ENCODE results near the gene TRAK1.

Gene TRAK1

GRCh38 chr3:42172047-42172654 is 81.0 kb downstream of the TRAK1 start:
- no peak for DNase-seq (ENCODE audit: extremely low spot score)
- ChIA-PET CTCF (interaction anchor here (1.1 to 21.9 kb wide), 4 partner anchors 13 to 73 kb away, joined by 3 to 276 read pairs (median 5); no protein-coding TSS in a partner anchor), POLR2A (no interaction called here)
- no peak for TF ChIP-seq CTCF (IDR thresholded peaks at IDR 0.05; ENCODE audit: control extremely low read depth, extremely low read depth, low read depth, missing control alignments)

- CTCF ChIA-PET, result interaction anchor here (1.1 to 21.9 kb wide), 3 partner anchors 10 to 43 kb away, joined by 3 to 276 read pairs (median 3); no protein-coding TSS in a partner anchor
- no peak for DNase-seq (ENCODE audit: extremely low spot score)
- no peak for TF ChIP-seq CTCF (IDR thresholded peaks at IDR 0.05; ENCODE audit: control extremely low read depth, extremely low read depth, low read depth, missing control alignments)
- POLR2A ChIA-PET, result no interaction called here
These were observed 82.2 kb downstream of the TRAK1 start for GRCh38 chr3:42173307-42173706.

GRCh38 chr3:42174679-42175385 is 83.7 kb downstream of the TRAK1 start:
- CTCF ChIA-PET, result interaction anchor here (1.1 to 21.9 kb wide), 6 partner anchors 8 to 45 kb away, joined by 3 to 276 read pairs (median 3); no protein-coding TSS in a partner anchor
- no peak for DNase-seq (ENCODE audit: extremely low spot score)
- no peak for TF ChIP-seq CTCF (IDR thresholded peaks at IDR 0.05; ENCODE audit: control extremely low read depth, extremely low read depth, low read depth, missing control alignments)
- POLR2A ChIA-PET, result no interaction called here

GRCh38 chr3:42175386-42176240 is 84.5 kb downstream of the TRAK1 start:
- ChIA-PET CTCF (interaction anchor here (1.3 to 21.9 kb wide), 4 partner anchors 10 to 84 kb away, joined by 3 to 276 read pairs (median 3); no protein-coding TSS in a partner anchor), POLR2A (no interaction called here)
- no peak for DNase-seq (ENCODE audit: extremely low spot score)
- no peak for TF ChIP-seq CTCF (IDR thresholded peaks at IDR 0.05; ENCODE audit: control extremely low read depth, extremely low read depth, low read depth, missing control alignments)

GRCh38 chr3:42176242-42177034 is 85.3 kb downstream of the TRAK1 start:
- DNase-seq (ENCODE audit: extremely low spot score), result no peak
- CTCF ChIA-PET, result interaction anchor here (1.5 to 21.9 kb wide), 3 partner anchors 10 to 83 kb away, joined by 3 to 276 read pairs (median 3); no protein-coding TSS in a partner anchor
- POLR2A ChIA-PET, result no interaction called here
- TF ChIP-seq CTCF (IDR thresholded peaks at IDR 0.05; ENCODE audit: control extremely low read depth, extremely low read depth, low read depth, missing control alignments), result no peak

Measured in GM10248 (cell line).